ENCODE measurements around the gene GADL1. TPM values are rescaled to one million over a fixed set of nuclear protein-coding genes. Genes with fewer than 3 reads are reported as not detected.

Gene GADL1
- total and polyA plus RNA-seq, 12 donors = 0.06 to 0.55 (median 0.13) TPM; not detected in 3

DNA sequence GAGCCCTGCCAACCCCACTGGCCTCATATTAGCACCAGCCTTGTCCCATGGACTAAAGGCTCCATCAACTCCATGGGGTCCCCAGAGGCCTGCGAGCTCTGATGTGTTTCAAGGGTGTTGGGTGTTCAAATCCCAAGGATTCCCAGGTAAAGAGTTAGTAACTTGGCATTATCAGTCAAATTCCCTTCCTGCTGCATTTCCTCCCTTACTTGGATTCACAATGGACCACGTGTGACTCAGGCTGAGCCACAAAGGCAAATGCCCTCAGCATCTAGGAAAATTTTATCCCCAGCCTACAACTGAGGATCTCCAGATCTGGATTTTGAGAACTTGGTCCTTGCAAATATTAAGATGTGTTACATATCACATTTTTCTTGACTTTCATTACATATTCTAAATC, 58.8 kb downstream of the GADL1 start:
- TF ChIP-seq CTCF (IDR thresholded peaks at IDR 0.05) (no peak), POLR2A (IDR thresholded peaks at IDR 0.05) (no peak)
- DNase-seq = no peak
- no peaks in the 10 kb centered on the region for H3K4me1 ChIP-seq (replicated peaks in 1 of 2)
- WGBS, 4 donors = 60 to 79% (median 69%) methylated on average over 2 of the region's 2 CpGs
- H3K9me3 ChIP-seq (replicated peaks in 1 of 3) = no peaks in the 10 kb centered on the region
- peaks cover 3% of the 10 kb centered on the region for H3K27me3 ChIP-seq
- H3K27ac ChIP-seq = no peak overlapping the region
- intact Hi-C loops (cut with DNase I) = no loop called here
- H3K4me3 ChIP-seq = no peak overlapping the region
- H3K36me3 ChIP-seq (replicated peaks in 1 of 2) = no peaks in the 10 kb centered on the region

GRCh38 chr3:30832961-30833575, 61.4 kb downstream of the GADL1 start:
- H3K36me3 ChIP-seq (replicated peaks in 1 of 2) = no peaks in the 10 kb centered on the region
- H3K27ac ChIP-seq = no peak overlapping the region
- no peaks in the 10 kb centered on the region for H3K9me3 ChIP-seq (replicated peaks in 1 of 3)
- TF ChIP-seq CTCF (IDR thresholded peaks at IDR 0.05) = no peak
- no peak for TF ChIP-seq POLR2A (IDR thresholded peaks at IDR 0.05)
- no peak overlapping the region for H3K4me3 ChIP-seq
- no peaks in the 10 kb centered on the region for H3K4me1 ChIP-seq (replicated peaks in 1 of 2)
- WGBS, 4 donors = 77 to 83% (median 82%) methylated on average over 4 of the region's 4 CpGs
- peaks cover 3% of the 10 kb centered on the region for H3K27me3 ChIP-seq
- DNase-seq = no peak
- intact Hi-C loops (cut with DNase I) = no loop called here

- no peaks in the 10 kb centered on the region for H3K27me3 ChIP-seq
- H3K27ac ChIP-seq = no peak overlapping the region
- 93 to 100% (median 95%) methylated on average over 1 of the region's 1 CpG for WGBS, 4 donors
- intact Hi-C loops (cut with DNase I) = no loop called here
- DNase-seq = no peak
- H3K4me3 ChIP-seq = no peak overlapping the region
- H3K4me1 ChIP-seq (replicated peaks in 1 of 2) = peaks cover 5 to 6% of the 10 kb centered on the region in 2 donors
- H3K36me3 ChIP-seq (replicated peaks in 1 of 2) = no peaks in the 10 kb centered on the region
- TF ChIP-seq POLR2A (IDR thresholded peaks at IDR 0.05) (no peak), CTCF (IDR thresholded peaks at IDR 0.05) (no peak)
- H3K9me3 ChIP-seq (replicated peaks in 1 of 3) = no peaks in the 10 kb centered on the region
Observed at GRCh38 chr3:30827080-30827479, 67.4 kb downstream of the GADL1 start.

GRCh38 chr3:30826531-30826942, 67.9 kb downstream of the GADL1 start:
- Histone ChIP-seq H3K9me3 (replicated peaks in 1 of 3) (no peaks in the 10 kb centered on the region), H3K36me3 (replicated peaks in 1 of 2) (no peaks in the 10 kb centered on the region), H3K4me3 (no peak overlapping the region), H3K4me1 (replicated peaks in 1 of 2) (peaks cover 5 to 6% of the 10 kb centered on the region in 2 donors), H3K27me3 (no peaks in the 10 kb centered on the region), H3K27ac (no peak overlapping the region)
- 17 to 33% (median 24%) methylated on average over 2 of the region's 2 CpGs for WGBS, 4 donors
- intact Hi-C loops (cut with DNase I) = no loop called here
- DNase-seq = peak in 5 of 7 donors; percentile 10 to 34 (median 20)
- TF ChIP-seq POLR2A (IDR thresholded peaks at IDR 0.05) (no peak), CTCF (IDR thresholded peaks at IDR 0.05) (no peak)

All from adrenal gland (tissue), 12 donors.